HL-60 (cell line): ENCODE measurements around the gene SSTR5.

Experiments used
- CTCF ChIP-seq: IDR thresholded peaks from one replicate; pipeline ENCODE4 v1.5.1; 2011; ENCODE audit warnings: low read length, control low read depth, inconsistent platforms; ENCODE audit not compliant: insufficient read depth
- TF ChIP-seq, protein P1 (sequence below): IDR thresholded peaks from 2 replicates; pipeline ENCODE4 v1.6.1; 2012; ENCODE audit warnings: low read depth; ENCODE audit not compliant: insufficient replicate concordance

GRCh38 chr16:1056196-1056595 lies 16.4 kb upstream of the SSTR5 start:
- TF ChIP-seq CTCF: no peak
- TF ChIP-seq, protein P1, sequence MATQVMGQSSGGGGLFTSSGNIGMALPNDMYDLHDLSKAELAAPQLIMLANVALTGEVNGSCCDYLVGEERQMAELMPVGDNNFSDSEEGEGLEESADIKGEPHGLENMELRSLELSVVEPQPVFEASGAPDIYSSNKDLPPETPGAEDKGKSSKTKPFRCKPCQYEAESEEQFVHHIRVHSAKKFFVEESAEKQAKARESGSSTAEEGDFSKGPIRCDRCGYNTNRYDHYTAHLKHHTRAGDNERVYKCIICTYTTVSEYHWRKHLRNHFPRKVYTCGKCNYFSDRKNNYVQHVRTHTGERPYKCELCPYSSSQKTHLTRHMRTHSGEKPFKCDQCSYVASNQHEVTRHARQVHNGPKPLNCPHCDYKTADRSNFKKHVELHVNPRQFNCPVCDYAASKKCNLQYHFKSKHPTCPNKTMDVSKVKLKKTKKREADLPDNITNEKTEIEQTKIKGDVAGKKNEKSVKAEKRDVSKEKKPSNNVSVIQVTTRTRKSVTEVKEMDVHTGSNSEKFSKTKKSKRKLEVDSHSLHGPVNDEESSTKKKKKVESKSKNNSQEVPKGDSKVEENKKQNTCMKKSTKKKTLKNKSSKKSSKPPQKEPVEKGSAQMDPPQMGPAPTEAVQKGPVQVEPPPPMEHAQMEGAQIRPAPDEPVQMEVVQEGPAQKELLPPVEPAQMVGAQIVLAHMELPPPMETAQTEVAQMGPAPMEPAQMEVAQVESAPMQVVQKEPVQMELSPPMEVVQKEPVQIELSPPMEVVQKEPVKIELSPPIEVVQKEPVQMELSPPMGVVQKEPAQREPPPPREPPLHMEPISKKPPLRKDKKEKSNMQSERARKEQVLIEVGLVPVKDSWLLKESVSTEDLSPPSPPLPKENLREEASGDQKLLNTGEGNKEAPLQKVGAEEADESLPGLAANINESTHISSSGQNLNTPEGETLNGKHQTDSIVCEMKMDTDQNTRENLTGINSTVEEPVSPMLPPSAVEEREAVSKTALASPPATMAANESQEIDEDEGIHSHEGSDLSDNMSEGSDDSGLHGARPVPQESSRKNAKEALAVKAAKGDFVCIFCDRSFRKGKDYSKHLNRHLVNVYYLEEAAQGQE: no peak
